Smooth muscle cell (in vitro differentiated cells): ENCODE data around the gene NBEA. TPM values are rescaled to one million over a fixed set of nuclear protein-coding genes. Genes with fewer than 3 reads are reported as not detected.

Experiments used
- DNase-seq: peaks from one replicate; lab custom pipeline; 2025; ENCODE audit not compliant: unreplicated experiment; lab: John Stamatoyannopoulos, UW
- H2AFZ ChIP-seq: fragments of 200-600 bp; sonication (generic); 2 replicates; pipeline ENCODE4 v1.6.0; 2016; ENCODE audit warnings: antibody characterized with exemption, low read depth, mild to moderate bottlenecking
- H3F3A ChIP-seq: fragments of 200-600 bp; sonication (generic); 2 replicates; pipeline ENCODE4 v1.6.0; 2017; ENCODE audit warnings: antibody characterized with exemption, low read depth
- H3K27ac ChIP-seq: fragments of 200-600 bp; sonication (generic); 2 replicates; pipeline ENCODE4 v1.5.1; 2016; ENCODE audit warnings: low read depth, mild to moderate bottlenecking
- H3K27me3 ChIP-seq: fragments of 200-600 bp; sonication (generic); 2 replicates; pipeline ENCODE4 v1.6.1; 2016; ENCODE audit warnings: low read depth, mild to moderate bottlenecking
- H3K36me3 ChIP-seq: fragments of 200-600 bp; sonication (generic); 2 replicates; pipeline ENCODE4 v1.5.1; 2016; ENCODE audit warnings: low read depth
- H3K4me1 ChIP-seq: fragments of 200-600 bp; sonication (generic); 2 replicates; pipeline ENCODE4 v1.5.1; 2016; ENCODE audit warnings: low read depth
- H3K4me2 ChIP-seq: fragments of 200-600 bp; sonication (generic); 2 replicates; pipeline ENCODE4 v1.6.0; 2016; ENCODE audit warnings: mild to moderate bottlenecking
- H3K4me3 ChIP-seq: fragments of 200-600 bp; sonication (generic); 2 replicates; pipeline ENCODE4 v1.5.1; 2016; ENCODE audit warnings: mild to moderate bottlenecking
- H3K79me2 ChIP-seq: fragments of 200-600 bp; sonication (generic); 2 replicates; pipeline ENCODE4 v1.6.0; 2016; ENCODE audit warnings: low read depth, mild to moderate bottlenecking
- H3K9ac ChIP-seq: fragments of 200-600 bp; sonication (generic); 2 replicates; pipeline ENCODE4 v1.6.0; 2016; ENCODE audit warnings: low read depth
- H3K9me3 ChIP-seq: fragments of 200-600 bp; sonication (generic); replicated peaks from 2 replicates; pipeline ENCODE4 v1.5.1; 2016; ENCODE audit warnings: low read depth
- H4K20me1 ChIP-seq: fragments of 200-600 bp; sonication (generic); 2 replicates; pipeline ENCODE4 v1.6.0; 2016; ENCODE audit warnings: low read depth
- WGBS: methylation state at CpG from one replicate; pipeline ENCODE4 v1.1.7; 2016; ENCODE audit warnings: low lambda C conversion rate; 5-methylcytosine and 5-hydroxymethylcytosine counted together
- polyA plus RNA-seq: library from polyadenylated mRNA; unstranded; fragments of >200 nt; fragmentation: Nextera tagmentation; extraction: Ambion mirVana; gene quantifications from 2 replicates; pipeline ENCODE4 v1.2.1, GENCODE V29; 2016
- total RNA-seq: library from RNA; depleted of rRNA; stranded (reverse); fragments of >200 nt; gene quantifications from 2 replicates; pipeline ENCODE4 v1.2.3, GENCODE V29; 2014
- TF ChIP-seq, protein P1 (sequence below): fragments of 200-600 bp; sonication (generic); IDR thresholded peaks from 2 replicates; pipeline ENCODE4 v1.5.1; 2017; ENCODE audit warnings: borderline replicate concordance, mild to moderate bottlenecking, antibody characterized with exemption; ENCODE audit not compliant: insufficient read depth, poor library complexity, severe bottlenecking

Gene NBEA
- total and polyA plus RNA-seq, 2 experiments from 2014 or later, result 3.6 to 11.7 TPM

DNA sequence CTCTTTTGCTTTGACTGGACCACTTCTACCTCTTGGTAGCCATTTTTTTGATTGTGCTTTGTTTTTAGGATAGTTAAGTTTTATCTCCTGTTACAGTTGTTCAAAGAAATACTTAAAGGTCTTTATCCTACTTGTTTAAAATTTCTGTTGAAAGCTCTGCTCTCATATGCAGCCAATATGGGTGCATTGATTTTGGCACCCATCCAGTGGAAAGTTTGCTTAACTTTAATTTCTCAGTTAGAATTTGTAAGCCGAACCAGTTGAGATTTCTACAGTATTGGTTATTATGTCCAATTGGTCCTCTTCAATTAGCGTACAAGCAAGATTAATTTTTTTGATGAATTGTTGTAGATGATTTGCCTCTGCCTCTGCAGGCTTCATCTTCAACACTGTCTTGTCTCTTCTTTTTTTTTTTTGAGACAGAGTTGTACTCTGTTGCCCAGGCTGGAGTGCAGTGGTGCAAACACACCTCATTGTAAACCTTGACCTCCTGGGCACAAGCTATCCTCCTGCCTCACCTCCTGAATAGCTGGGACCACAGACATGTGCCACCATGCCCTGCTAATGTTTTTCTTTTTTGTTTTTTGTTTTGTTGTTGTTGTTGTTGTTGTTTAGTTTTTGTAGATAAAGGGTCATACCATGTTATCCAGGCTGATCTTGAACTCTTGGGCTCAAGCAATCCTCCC is 469.1 kb downstream of the NBEA start:
- 91% methylated on average over 2 of the region's 2 CpGs for WGBS
- no peak overlapping the region for H3K4me3 ChIP-seq

GRCh38 chr13:35448465-35448864 is 506.4 kb downstream of the NBEA start:
- Histone ChIP-seq H3K9ac (no peak overlapping the region), H3K27ac (no peak overlapping the region), H4K20me1 (no peaks in the 10 kb centered on the region), H3K4me2 (no peak overlapping the region), H3K9me3 (no peaks in the 10 kb centered on the region), H2AFZ (no peak overlapping the region), H3K4me1 (no peaks in the 10 kb centered on the region), H3K79me2 (no peaks in the 10 kb centered on the region), H3F3A (no peaks in the 10 kb centered on the region), H3K27me3 (no peaks in the 10 kb centered on the region), H3K36me3 (no peaks in the 10 kb centered on the region), H3K4me3 (no peak overlapping the region)
- 69% methylated on average over 1 of the region's 1 CpG for WGBS
- DNase-seq, result no peak
- TF ChIP-seq, protein P1, sequence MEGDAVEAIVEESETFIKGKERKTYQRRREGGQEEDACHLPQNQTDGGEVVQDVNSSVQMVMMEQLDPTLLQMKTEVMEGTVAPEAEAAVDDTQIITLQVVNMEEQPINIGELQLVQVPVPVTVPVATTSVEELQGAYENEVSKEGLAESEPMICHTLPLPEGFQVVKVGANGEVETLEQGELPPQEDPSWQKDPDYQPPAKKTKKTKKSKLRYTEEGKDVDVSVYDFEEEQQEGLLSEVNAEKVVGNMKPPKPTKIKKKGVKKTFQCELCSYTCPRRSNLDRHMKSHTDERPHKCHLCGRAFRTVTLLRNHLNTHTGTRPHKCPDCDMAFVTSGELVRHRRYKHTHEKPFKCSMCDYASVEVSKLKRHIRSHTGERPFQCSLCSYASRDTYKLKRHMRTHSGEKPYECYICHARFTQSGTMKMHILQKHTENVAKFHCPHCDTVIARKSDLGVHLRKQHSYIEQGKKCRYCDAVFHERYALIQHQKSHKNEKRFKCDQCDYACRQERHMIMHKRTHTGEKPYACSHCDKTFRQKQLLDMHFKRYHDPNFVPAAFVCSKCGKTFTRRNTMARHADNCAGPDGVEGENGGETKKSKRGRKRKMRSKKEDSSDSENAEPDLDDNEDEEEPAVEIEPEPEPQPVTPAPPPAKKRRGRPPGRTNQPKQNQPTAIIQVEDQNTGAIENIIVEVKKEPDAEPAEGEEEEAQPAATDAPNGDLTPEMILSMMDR, result no peak

More for the DNA sequence above, 469.1 kb downstream of the NBEA start:
- Histone ChIP-seq H3F3A (no peaks in the 10 kb centered on the region), H4K20me1 (no peaks in the 10 kb centered on the region), H3K36me3 (no peaks in the 10 kb centered on the region), H3K4me1 (no peaks in the 10 kb centered on the region), H3K9me3 (no peaks in the 10 kb centered on the region), H3K27ac (no peak overlapping the region), H2AFZ (no peak overlapping the region), H3K79me2 (no peaks in the 10 kb centered on the region), H3K9ac (no peak overlapping the region), H3K4me2 (no peak overlapping the region), H3K27me3 (no peaks in the 10 kb centered on the region)
- DNase-seq, result no peak
- TF ChIP-seq, protein P1, result no peak

DNA sequence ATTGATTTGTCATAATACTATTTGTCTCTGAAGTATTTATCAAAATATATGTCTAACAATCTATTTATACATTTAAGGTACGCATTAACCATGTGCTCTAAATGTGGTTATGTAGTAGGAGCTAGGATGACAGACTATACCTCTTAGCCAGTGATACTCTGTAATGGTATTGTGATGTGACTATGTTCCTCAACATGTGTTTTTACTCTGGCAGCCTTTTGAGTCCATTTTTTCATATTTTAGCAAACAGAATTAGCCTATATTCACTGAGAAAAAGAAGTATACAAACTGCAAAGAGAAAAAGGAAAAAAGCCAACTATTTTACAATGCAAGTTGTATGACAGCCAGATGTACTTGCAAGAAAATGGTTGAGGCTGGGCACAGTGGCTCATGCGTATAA is 507.8 kb downstream of the NBEA start:
- Histone ChIP-seq H3K27me3 (no peaks in the 10 kb centered on the region), H3F3A (no peaks in the 10 kb centered on the region), H3K79me2 (no peaks in the 10 kb centered on the region), H3K4me1 (no peaks in the 10 kb centered on the region), H3K9ac (no peak overlapping the region), H3K27ac (no peak overlapping the region), H3K4me2 (no peak overlapping the region), H3K4me3 (no peak overlapping the region), H4K20me1 (no peaks in the 10 kb centered on the region), H3K9me3 (no peaks in the 10 kb centered on the region), H2AFZ (no peak overlapping the region), H3K36me3 (no peaks in the 10 kb centered on the region)
- no peak for DNase-seq
- TF ChIP-seq, protein P1, result no peak
- WGBS, result 81% methylated on average over 2 of the region's 2 CpGs

DNA sequence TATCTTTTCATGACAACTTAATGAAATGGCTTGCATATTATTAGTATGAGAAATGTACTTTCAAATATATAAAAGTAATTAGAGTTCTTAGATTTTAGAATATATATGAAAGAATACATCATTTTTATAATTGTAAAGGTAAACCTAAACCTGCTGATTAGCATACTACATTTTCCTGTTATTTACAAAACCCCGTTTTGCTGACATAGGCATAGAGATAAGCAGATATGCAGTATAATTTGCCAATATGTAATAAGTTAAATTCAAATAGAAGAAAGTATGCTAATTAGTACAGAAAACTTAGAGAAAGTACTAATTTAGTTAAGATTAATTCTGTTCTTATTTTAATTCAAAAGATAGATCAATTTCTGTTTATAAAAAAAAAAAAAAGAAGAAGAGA is 513.0 kb downstream of the NBEA start:
- H3K4me1 ChIP-seq, result no peaks in the 10 kb centered on the region
- no peaks in the 10 kb centered on the region for H3F3A ChIP-seq
- no peaks in the 10 kb centered on the region for H3K79me2 ChIP-seq
- DNase-seq, result no peak
- no peak overlapping the region for H3K27ac ChIP-seq
- no peak overlapping the region for H3K9ac ChIP-seq
- TF ChIP-seq, protein P1, result no peak
- no peak overlapping the region for H2AFZ ChIP-seq
- no peak overlapping the region for H3K4me2 ChIP-seq
- no peak overlapping the region for H3K4me3 ChIP-seq
- H3K36me3 ChIP-seq, result no peaks in the 10 kb centered on the region
- no peaks in the 10 kb centered on the region for H4K20me1 ChIP-seq
- H3K27me3 ChIP-seq, result no peaks in the 10 kb centered on the region
- no peaks in the 10 kb centered on the region for H3K9me3 ChIP-seq
- WGBS, result 94% methylated on average over 1 of the region's 1 CpG
